H1 (cell line): ENCODE measurements around the gene DPY19L1. TPM values are rescaled to one million over a fixed set of nuclear protein-coding genes. Genes with fewer than 3 reads are reported as not detected.

ENCODE experiments used
- CTCF ChIA-PET: fragments of 300-600 bp; sonication (Branson Sonifier 250); formaldehyde crosslinking; loops from one replicate; lab custom pipeline; 2021; ENCODE audit not compliant: partially characterized antibody; lab: Charles Lee
- POLR2A ChIA-PET: fragments of 300-600 bp; sonication (Branson Sonifier 250); formaldehyde crosslinking; loops from one replicate; lab custom pipeline; 2021; ENCODE audit warnings: inconsistent platforms; ENCODE audit not compliant: partially characterized antibody; lab: Charles Lee
- DNase-seq, 2 experiments: peaks; one replicate each; pipeline versions ENCODE4 v3.0.0 to v3.0.0-alpha.2; 2010 to 2022; ENCODE audit warnings: low spot score in 2 of 2, low read depth in 1 of 2, mixed read lengths in 1 of 2
- FAIRE-seq: peaks from 2 replicates; lab custom pipeline; 2011; peaks lifted over from hg19 to GRCh38; lab: Jason Lieb, UNC
- H2AFZ ChIP-seq: 2 replicates; pipeline ENCODE4 v1.8.1; 2012; ENCODE audit warnings: low read length, inconsistent platforms
- H2AK5ac ChIP-seq: 2 replicates; pipeline ENCODE4 v1.6.1; 2013; ENCODE audit warnings: low read depth, low read length
- H2BK120ac ChIP-seq: replicated peaks from 2 replicates; pipeline ENCODE3; 2013; ENCODE audit warnings: low read depth, low read length, inconsistent platforms
- H2BK12ac ChIP-seq: 2 replicates; pipeline ENCODE4 v1.6.1; 2013; ENCODE audit warnings: low read depth, low read length
- H2BK15ac ChIP-seq: 2 replicates; pipeline ENCODE4 v1.6.1; 2013; ENCODE audit warnings: low read length
- H2BK20ac ChIP-seq: 2 replicates; pipeline ENCODE4 v1.6.1; 2013; ENCODE audit warnings: low read length
- H2BK5ac ChIP-seq: 2 replicates; pipeline ENCODE4 v1.6.1; 2013; ENCODE audit warnings: low read depth, low read length
- H3K14ac ChIP-seq: 2 replicates; pipeline ENCODE4 v1.6.1; 2013; ENCODE audit warnings: inconsistent platforms; ENCODE audit not compliant: insufficient read length
- H3K18ac ChIP-seq: 2 replicates; pipeline ENCODE4 v1.6.1; 2013; ENCODE audit warnings: low read length; ENCODE audit errors: extremely low read depth
- H3K23ac ChIP-seq: 2 replicates; pipeline ENCODE4 v1.6.1; 2013; ENCODE audit warnings: inconsistent platforms; ENCODE audit not compliant: insufficient read length
- H3K23me2 ChIP-seq: 2 replicates; pipeline ENCODE4 v1.6.1; 2013; ENCODE audit warnings: low read depth, low read length
- H3K27ac ChIP-seq: 2 replicates; pipeline ENCODE4 v1.6.1; 2011; ENCODE audit warnings: low read depth, low read length, inconsistent platforms
- H3K27me3 ChIP-seq, 4 experiments: replicated peaks in 1 of 4; 1 replicate in 1 of 4; 2 replicates in 3 of 4; pipeline versions ENCODE4 v1.6.1 to v1.8.1; 2011 to 2013; ENCODE audit warnings: low read length in 3 of 4, mild to moderate bottlenecking in 3 of 4, inconsistent platforms in 2 of 4, mixed read lengths in 2 of 4, moderate library complexity in 1 of 4; ENCODE audit not compliant: control insufficient read depth in 3 of 4, insufficient read depth in 3 of 4; ENCODE audit errors: extremely low read depth in 1 of 4
- H3K36me3 ChIP-seq, 4 experiments: 2 replicates each; pipeline versions ENCODE4 v1.6.1 to v1.8.1; 2011 to 2013; ENCODE audit warnings: mild to moderate bottlenecking in 4 of 4, low read length in 3 of 4, moderate library complexity in 2 of 4, control low read depth in 1 of 4, inconsistent platforms in 1 of 4; ENCODE audit not compliant: insufficient read depth in 4 of 4, control insufficient read depth in 2 of 4
- H3K4ac ChIP-seq: replicated peaks from 2 replicates; pipeline ENCODE3; 2013; ENCODE audit warnings: low read length, low read depth, mixed read lengths, inconsistent platforms; ENCODE audit not compliant: insufficient read length
- H3K4me1 ChIP-seq, 4 experiments: replicated peaks in 1 of 4; 1 replicate in 1 of 4; 2 replicates in 3 of 4; pipeline versions ENCODE4 v1.6.1 to v1.8.1; 2011 to 2013; ENCODE audit warnings: low read length in 3 of 4, inconsistent platforms in 2 of 4, mixed read lengths in 1 of 4; ENCODE audit not compliant: insufficient read depth in 4 of 4, control insufficient read depth in 3 of 4
- H3K4me2 ChIP-seq, 2 experiments: 2 replicates each; pipeline versions ENCODE4 v1.6.1 to v1.8.1; 2011 to 2013; ENCODE audit warnings: low read depth in 2 of 2, low read length in 2 of 2, control low read depth in 1 of 2, inconsistent platforms in 1 of 2, mild to moderate bottlenecking in 1 of 2; ENCODE audit not compliant: insufficient read depth in 1 of 2
- H3K4me3 ChIP-seq, 4 experiments: fragments of 200-600, 300-600 bp in 1 of 4; sonication (generic), shearing (Covaris generic), sonication (Bioruptor Twin) in 1 of 4; 2 replicates each; pipeline versions ENCODE4 v1.5.1 to v1.8.1; 2011 to 2016; ENCODE audit warnings: low read length in 4 of 4, low read depth in 3 of 4, control low read depth in 2 of 4, inconsistent platforms in 2 of 4, mild to moderate bottlenecking in 2 of 4, mixed read lengths in 1 of 4, moderate library complexity in 1 of 4; ENCODE audit not compliant: insufficient read depth in 2 of 4; ENCODE audit errors: extremely low read depth in 1 of 4
- H3K56ac ChIP-seq: replicated peaks from 2 replicates; pipeline ENCODE3; 2013; ENCODE audit warnings: low read depth, mild to moderate bottlenecking, mixed read lengths, low read length, inconsistent platforms; ENCODE audit not compliant: insufficient read length
- H3K79me1 ChIP-seq: 2 replicates; pipeline ENCODE4 v1.6.1; 2013; ENCODE audit warnings: low read depth, low read length, control low read depth
- H3K79me2 ChIP-seq, 2 experiments: 2 replicates each; pipeline versions ENCODE4 v1.6.1 to v1.8.1; 2012 to 2013; ENCODE audit warnings: low read length in 2 of 2, mild to moderate bottlenecking in 2 of 2, inconsistent platforms in 1 of 2; ENCODE audit not compliant: insufficient read depth in 2 of 2, control insufficient read depth in 1 of 2
- H3K9ac ChIP-seq, 4 experiments: replicated peaks in 1 of 4; 1 replicate in 1 of 4; 2 replicates in 3 of 4; pipeline versions ENCODE4 v1.6.1 to v1.8.1; 2011 to 2013; ENCODE audit warnings: low read depth in 3 of 4, low read length in 3 of 4, control low read depth in 2 of 4, mild to moderate bottlenecking in 2 of 4, moderate library complexity in 2 of 4, inconsistent platforms in 1 of 4; ENCODE audit errors: extremely low read depth in 1 of 4
- H3K9me3 ChIP-seq, 2 experiments: 2 replicates each; pipeline versions ENCODE4 v1.6.1 to v1.8.1; 2012 to 2013; ENCODE audit warnings: mild to moderate bottlenecking in 2 of 2, moderate library complexity in 2 of 2, control low read depth in 1 of 2, inconsistent platforms in 1 of 2, low read depth in 1 of 2, low read length in 1 of 2, mixed read lengths in 1 of 2; ENCODE audit not compliant: insufficient read depth in 2 of 2
- H4K20me1 ChIP-seq, 2 experiments: replicated peaks in 1 of 2; 2 replicates each; pipeline versions ENCODE3 to v1.8.1; 2011 to 2013; ENCODE audit warnings: inconsistent platforms in 2 of 2, low read length in 2 of 2, mild to moderate bottlenecking in 1 of 2; ENCODE audit not compliant: insufficient read depth in 2 of 2, control insufficient read depth in 1 of 2
- H4K5ac ChIP-seq: 2 replicates; pipeline ENCODE4 v1.6.1; 2013; ENCODE audit warnings: low read length, low read depth, mixed read lengths, inconsistent platforms; ENCODE audit not compliant: insufficient read length
- H4K8ac ChIP-seq: 2 replicates; pipeline ENCODE4 v1.8.0; 2013; ENCODE audit warnings: mild to moderate bottlenecking, moderate library complexity, low read length, inconsistent platforms; ENCODE audit not compliant: insufficient read depth; ENCODE audit errors: extremely low read depth
- H4K91ac ChIP-seq: replicated peaks from 2 replicates; pipeline ENCODE3; 2013; ENCODE audit warnings: low read length, mixed read lengths, inconsistent platforms; ENCODE audit not compliant: insufficient read length
- BCL11A ChIP-seq, 2 experiments: IDR thresholded peaks; one replicate each; pipeline ENCODE4 v1.6.1; 2011; ENCODE audit warnings: low read depth in 2 of 2, low read length in 2 of 2, mild to moderate bottlenecking in 2 of 2
- CBX8 ChIP-seq: fragments of 300-800, 300-1000 bp; sonication (generic); IDR thresholded peaks from 2 replicates; pipeline ENCODE4 v1.7.1; 2016; ENCODE audit warnings: low read depth, low read length, borderline replicate concordance
- CEBPB ChIP-seq: IDR thresholded peaks from 2 replicates; pipeline ENCODE4 v1.6.1; 2012; ENCODE audit warnings: low read depth, low read length
- CREB1 ChIP-seq: IDR thresholded peaks from 2 replicates; pipeline ENCODE4 v1.6.1; 2012; ENCODE audit warnings: inconsistent platforms
- EZH2 ChIP-seq: fragments of 200-600 bp; sonication (generic); IDR thresholded peaks from 2 replicates; pipeline ENCODE4 v1.7.1; 2012; ENCODE audit warnings: low read depth, mild to moderate bottlenecking, moderate library complexity, low read length, inconsistent platforms; ENCODE audit not compliant: severe bottlenecking
- FOSL1 ChIP-seq: IDR thresholded peaks from 2 replicates; pipeline ENCODE4 v1.6.1; 2011; ENCODE audit warnings: mild to moderate bottlenecking, low read depth, low read length, moderate library complexity; ENCODE audit not compliant: insufficient read depth
- MAFK ChIP-seq: IDR thresholded peaks from 2 replicates; pipeline ENCODE4 v1.6.1; 2012; ENCODE audit warnings: low read depth, mild to moderate bottlenecking, improper control_type of control experiment, low read length
- NRF1 ChIP-seq: IDR thresholded peaks from 2 replicates; pipeline ENCODE4 v1.6.1; 2011; ENCODE audit warnings: mild to moderate bottlenecking, low read depth, low read length, improper control_type of control experiment
- POLR2AphosphoS5 ChIP-seq: IDR thresholded peaks from 2 replicates; pipeline ENCODE4 v1.6.1; 2011; ENCODE audit warnings: low read depth, low read length
- RNF2 ChIP-seq: fragments of 200-900, 300-1000 bp; sonication (generic); IDR thresholded peaks from 2 replicates; pipeline ENCODE4 v1.7.1; 2016; ENCODE audit warnings: borderline replicate concordance, low read depth, mild to moderate bottlenecking, antibody characterized with exemption, low read length; ENCODE audit not compliant: poor library complexity, severe bottlenecking; ENCODE audit errors: missing control alignments
- SIX5 ChIP-seq: IDR thresholded peaks from 2 replicates; pipeline ENCODE4 v1.6.1; 2011; ENCODE audit warnings: mild to moderate bottlenecking, low read depth, low read length
- SP4 ChIP-seq: IDR thresholded peaks from 2 replicates; pipeline ENCODE4 v1.6.1; 2012; ENCODE audit warnings: low read length, inconsistent platforms
- YY1 ChIP-seq: IDR thresholded peaks from 2 replicates; pipeline ENCODE4 v1.6.1; 2011; ENCODE audit warnings: low read depth, mild to moderate bottlenecking, low read length
- WGBS, 2 experiments: shearing (Covaris generic) in 1 of 2; methylation state at CpG; one replicate each; pipeline versions ENCODE4 v1.1.6 to v1.1.7; 2013 to 2015; ENCODE audit warnings: low lambda C conversion rate in 2 of 2, mixed read lengths in 2 of 2, inconsistent platforms in 1 of 2, low coverage in 1 of 2, missing lambda C conversion rate in 1 of 2; ENCODE audit not compliant: insufficient replicate concordance in 2 of 2, insufficient coverage in 1 of 2, insufficient read length in 1 of 2; ENCODE audit errors: extremely low coverage in 1 of 2, missing lambda C conversion rate in 1 of 2; 5-methylcytosine and 5-hydroxymethylcytosine counted together
- polyA plus RNA-seq, 7 experiments: library from polyadenylated mRNA; depleted of rRNA in 3 of 7; stranded (reverse) in 5 of 7; unstranded in 2 of 7; fragments of >200 nt in 5 of 7; fragments of 200-250 nt in 2 of 7; gene quantifications; 1 replicate in 5 of 7; 2 replicates in 1 of 7; 4 replicates in 1 of 7; pipeline versions ENCODE4 v1.2.1 to v1.2.3, GENCODE V29; 2011 to 2013; ENCODE audit warnings: missing spikeins in 2 of 7, mixed read lengths in 2 of 7
- total RNA-seq: library from RNA; stranded (reverse); fragmentation: NEBNext Ultra II Directional; extraction: Animal tissue kit (Norgen Biotek cat#: 25700); gene quantifications from 2 replicates; pipeline ENCODE4 v1.2.1, GENCODE V29; 2021

Gene DPY19L1
- total and polyA plus RNA-seq, 2 of the 8 experiments (the other 6 are each of a cell fraction or from before 2014, with no cell fraction given), result 14.1 to 23.3 TPM

DNA sequence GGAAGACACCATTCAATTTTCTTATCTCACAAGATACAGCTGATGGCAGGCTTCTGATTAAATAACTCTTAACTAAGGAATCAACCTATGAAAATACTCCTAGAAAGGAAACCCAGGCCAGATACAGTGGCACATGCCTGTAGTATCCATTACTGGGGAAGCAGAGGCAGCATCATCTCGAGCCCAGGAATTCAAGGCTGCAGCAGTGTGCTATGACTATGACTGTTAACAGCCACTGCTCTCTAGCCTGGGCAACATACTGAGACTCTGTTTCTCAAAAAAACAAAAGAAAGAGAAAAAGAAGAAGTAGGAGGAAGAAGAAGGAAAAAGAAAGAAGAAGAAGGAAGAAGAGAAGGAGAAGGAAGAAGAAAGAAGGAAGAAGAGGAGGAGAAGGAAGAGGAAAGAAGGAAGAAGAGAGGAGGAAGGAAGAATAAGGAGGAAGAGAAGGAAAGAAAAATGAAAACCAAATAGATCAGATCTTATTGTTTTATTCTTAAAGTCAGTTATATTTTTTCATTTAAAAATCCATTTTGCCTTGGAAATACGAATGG, 18.0 kb downstream of the DPY19L1 start:
- Histone ChIP-seq H3K14ac (no peak overlapping the region), H4K20me1 (no peaks in the 10 kb centered on the region), H2BK12ac (no peak overlapping the region), H3K18ac (no peak overlapping the region), H2BK20ac (no peak overlapping the region), H3K36me3 (peaks cover 0 to 5% (median 2%) of the 10 kb centered on the region in 4 experiments; a peak in 2 of 8 replicates), H2BK15ac (no peak overlapping the region), H2AFZ (no peak overlapping the region), H3K56ac (no peak overlapping the region), H4K8ac (no peak overlapping the region), H4K91ac (no peak overlapping the region), H3K9ac (no peak overlapping the region), H3K79me1 (no peaks in the 10 kb centered on the region), H3K27ac (no peak overlapping the region), H2BK5ac (no peak overlapping the region), H3K4ac (no peak overlapping the region), H3K27me3 (no peaks in the 10 kb centered on the region), H2BK120ac (no peak overlapping the region), H3K79me2 (peaks cover 0 to 47% of the 10 kb centered on the region in 2 experiments; a peak in 2 of 4 replicates), H3K4me3 (no peak overlapping the region), H3K4me1 (peaks cover 0 to 11% (median 7%) of the 10 kb centered on the region in 4 experiments; a peak in 5 of 7 replicates), H4K5ac (no peak overlapping the region), H3K9me3 (no peaks in the 10 kb centered on the region), H3K23ac (no peak overlapping the region), H2AK5ac (no peak overlapping the region), H3K23me2 (peaks cover 1% of the 10 kb centered on the region; the same call in 1 of the 2 replicates), H3K4me2 (no peak overlapping the region)
- FAIRE-seq, result no peak
- WGBS, 2 experiments, result 87% methylated on average over 2 of the region's 2 CpGs; no CpG with 5 or more reads in 1 of the 2 experiments
- DNase-seq, result no peak
- ChIA-PET POLR2A (no interaction called here), CTCF (no interaction called here)
- TF ChIP-seq FOSL1 (no peak), YY1 (no peak), POLR2AphosphoS5 (no peak), CBX8 (no peak), BCL11A (IDR thresholded peaks at IDR 0.05; ENCODE audit: low read depth in 2 of 2, low read length in 2 of 2) (no peak), SP4 (no peak), RNF2 (no peak), CREB1 (no peak), CEBPB (no peak), MAFK (no peak), EZH2 (no peak), NRF1 (no peak), SIX5 (no peak)
